Uterus (tissue), 2 donors: Measurements from ENCODE around the gene PLAAT3.

Experiments
- POLR2A ChIP-seq, 2 donors: fragments of 450-650 bp; IDR thresholded peaks; one replicate each; pipeline ENCODE4 v1.6.1; 2016; ENCODE audit warnings: antibody characterized with exemption in 2 of 2, mild to moderate bottlenecking in 1 of 2, moderate library complexity in 1 of 2
- TF ChIP-seq, protein P1 (sequence below), 4 experiments: fragments of 200-600 bp in 2 of 4; fragments of 450-650 bp in 2 of 4; sonication (generic) in 2 of 4; IDR thresholded peaks; one replicate each; pipeline ENCODE4 v1.5.1; 2016 to 2019; ENCODE audit warnings: antibody characterized with exemption in 4 of 4, mild to moderate bottlenecking in 2 of 4, moderate library complexity in 1 of 4

DNA sequence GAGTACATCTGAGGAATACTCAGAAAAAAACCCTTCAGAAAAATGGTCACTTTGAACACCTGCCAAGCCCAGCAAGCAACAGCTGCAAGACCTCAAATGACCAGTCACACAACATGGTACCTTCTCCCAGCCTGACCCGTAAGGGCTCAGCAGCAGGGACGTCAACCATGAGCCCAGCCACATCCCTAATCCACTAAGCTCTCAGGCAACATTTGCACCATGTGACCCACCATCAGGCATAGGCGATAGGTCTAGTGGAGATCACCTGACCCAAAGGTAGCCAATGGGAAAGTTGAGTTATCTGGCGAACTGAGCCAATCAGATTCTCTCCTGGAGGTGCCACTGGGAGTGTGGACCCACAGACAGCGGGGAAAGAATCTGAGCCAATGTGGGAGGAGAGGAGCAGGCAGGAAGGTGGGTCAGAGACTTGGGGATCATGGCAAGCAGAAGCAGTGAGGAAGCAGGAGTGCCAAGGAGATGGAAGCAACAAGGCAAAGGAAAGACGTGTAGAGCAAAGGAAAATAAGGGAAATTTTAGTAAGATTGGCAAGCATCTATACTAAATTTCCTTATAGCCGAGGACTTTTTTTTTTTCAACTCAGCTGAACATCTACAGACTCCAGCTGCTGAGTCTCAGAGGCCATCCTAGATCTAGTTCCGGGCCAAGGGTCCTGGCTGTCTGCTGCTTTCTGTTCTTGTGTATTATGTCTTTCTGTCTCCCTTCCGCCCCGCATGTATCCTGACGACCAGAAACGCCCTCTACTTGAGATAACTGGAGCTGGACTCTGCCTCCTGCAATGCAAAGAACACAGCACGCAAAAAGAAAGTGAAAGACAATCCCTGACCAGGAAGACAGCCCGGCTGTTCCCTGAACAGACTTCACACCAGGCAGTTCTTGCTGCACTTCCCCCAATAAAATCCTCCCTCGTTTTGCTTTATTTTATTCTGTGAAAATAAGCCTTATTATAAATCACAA lies 40.1 kb downstream of the PLAAT3 start:
- TF ChIP-seq, protein P1, sequence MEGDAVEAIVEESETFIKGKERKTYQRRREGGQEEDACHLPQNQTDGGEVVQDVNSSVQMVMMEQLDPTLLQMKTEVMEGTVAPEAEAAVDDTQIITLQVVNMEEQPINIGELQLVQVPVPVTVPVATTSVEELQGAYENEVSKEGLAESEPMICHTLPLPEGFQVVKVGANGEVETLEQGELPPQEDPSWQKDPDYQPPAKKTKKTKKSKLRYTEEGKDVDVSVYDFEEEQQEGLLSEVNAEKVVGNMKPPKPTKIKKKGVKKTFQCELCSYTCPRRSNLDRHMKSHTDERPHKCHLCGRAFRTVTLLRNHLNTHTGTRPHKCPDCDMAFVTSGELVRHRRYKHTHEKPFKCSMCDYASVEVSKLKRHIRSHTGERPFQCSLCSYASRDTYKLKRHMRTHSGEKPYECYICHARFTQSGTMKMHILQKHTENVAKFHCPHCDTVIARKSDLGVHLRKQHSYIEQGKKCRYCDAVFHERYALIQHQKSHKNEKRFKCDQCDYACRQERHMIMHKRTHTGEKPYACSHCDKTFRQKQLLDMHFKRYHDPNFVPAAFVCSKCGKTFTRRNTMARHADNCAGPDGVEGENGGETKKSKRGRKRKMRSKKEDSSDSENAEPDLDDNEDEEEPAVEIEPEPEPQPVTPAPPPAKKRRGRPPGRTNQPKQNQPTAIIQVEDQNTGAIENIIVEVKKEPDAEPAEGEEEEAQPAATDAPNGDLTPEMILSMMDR (IDR thresholded peaks at IDR 0.05), result peak in 2 of 4 experiments; percentile 8 to 18
- no peak for TF ChIP-seq POLR2A (IDR thresholded peaks at IDR 0.05)
